Measurements from ENCODE around the gene DNHD1. TPM values are rescaled to one million over a fixed set of nuclear protein-coding genes. Genes with fewer than 3 reads are reported as not detected.

DNHD1 gene
- total and polyA plus RNA-seq, 2 of the 13 experiments (the other 11 are each of a cell fraction or from before 2014, with no cell fraction given): 2.7 to 9.3 TPM

DNA sequence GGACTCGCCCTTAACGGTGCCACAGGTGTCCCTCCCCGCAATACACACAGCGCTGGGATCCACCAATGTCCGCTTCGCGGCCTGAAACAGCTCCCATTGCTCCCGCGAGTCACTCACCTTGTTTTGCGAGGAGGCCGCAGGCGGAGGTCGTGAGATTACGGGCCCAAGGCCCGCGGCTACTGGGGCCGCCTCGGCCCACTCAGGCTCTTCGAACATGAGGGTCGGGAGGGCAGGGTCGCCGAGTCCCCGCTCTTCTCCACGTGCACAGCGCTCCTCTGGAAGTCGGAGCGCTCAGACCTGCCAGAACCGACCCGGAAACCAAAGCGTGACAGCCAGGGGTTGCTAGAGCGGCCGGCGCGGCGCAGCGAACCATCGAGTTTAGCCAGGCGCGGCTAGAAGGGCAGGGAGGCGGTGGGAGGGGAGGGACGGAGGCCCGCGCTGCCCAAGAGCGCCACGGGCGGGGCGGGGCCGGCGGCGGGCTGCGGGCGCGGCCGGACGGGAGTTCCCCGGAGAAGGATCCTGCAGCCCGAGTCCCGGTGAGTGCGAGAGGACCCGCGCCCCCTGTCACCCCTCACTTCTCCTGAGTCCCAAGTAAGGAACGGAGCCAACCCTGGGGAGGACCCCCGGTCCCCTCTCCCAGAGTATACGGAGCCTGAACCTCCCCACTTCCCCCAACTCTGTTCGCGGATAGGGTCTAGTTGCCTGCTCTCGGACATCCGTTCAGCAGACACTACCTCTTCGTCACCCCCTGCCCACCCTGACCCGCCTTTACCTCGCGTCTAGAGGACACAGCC lies 106.4 kb downstream of the DNHD1 start, which contains the start of the genes ILK and RRP8 (continued):
- TF ChIP-seq, protein P1, sequence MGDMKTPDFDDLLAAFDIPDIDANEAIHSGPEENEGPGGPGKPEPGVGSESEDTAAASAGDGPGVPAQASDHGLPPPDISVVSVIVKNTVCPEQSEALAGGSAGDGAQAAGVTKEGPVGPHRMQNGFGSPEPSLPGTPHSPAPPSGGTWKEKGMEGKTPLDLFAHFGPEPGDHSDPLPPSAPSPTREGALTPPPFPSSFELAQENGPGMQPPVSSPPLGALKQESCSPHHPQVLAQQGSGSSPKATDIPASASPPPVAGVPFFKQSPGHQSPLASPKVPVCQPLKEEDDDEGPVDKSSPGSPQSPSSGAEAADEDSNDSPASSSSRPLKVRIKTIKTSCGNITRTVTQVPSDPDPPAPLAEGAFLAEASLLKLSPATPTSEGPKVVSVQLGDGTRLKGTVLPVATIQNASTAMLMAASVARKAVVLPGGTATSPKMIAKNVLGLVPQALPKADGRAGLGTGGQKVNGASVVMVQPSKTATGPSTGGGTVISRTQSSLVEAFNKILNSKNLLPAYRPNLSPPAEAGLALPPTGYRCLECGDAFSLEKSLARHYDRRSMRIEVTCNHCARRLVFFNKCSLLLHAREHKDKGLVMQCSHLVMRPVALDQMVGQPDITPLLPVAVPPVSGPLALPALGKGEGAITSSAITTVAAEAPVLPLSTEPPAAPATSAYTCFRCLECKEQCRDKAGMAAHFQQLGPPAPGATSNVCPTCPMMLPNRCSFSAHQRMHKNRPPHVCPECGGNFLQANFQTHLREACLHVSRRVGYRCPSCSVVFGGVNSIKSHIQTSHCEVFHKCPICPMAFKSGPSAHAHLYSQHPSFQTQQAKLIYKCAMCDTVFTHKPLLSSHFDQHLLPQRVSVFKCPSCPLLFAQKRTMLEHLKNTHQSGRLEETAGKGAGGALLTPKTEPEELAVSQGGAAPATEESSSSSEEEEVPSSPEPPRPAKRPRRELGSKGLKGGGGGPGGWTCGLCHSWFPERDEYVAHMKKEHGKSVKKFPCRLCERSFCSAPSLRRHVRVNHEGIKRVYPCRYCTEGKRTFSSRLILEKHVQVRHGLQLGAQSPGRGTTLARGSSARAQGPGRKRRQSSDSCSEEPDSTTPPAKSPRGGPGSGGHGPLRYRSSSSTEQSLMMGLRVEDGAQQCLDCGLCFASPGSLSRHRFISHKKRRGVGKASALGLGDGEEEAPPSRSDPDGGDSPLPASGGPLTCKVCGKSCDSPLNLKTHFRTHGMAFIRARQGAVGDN (CRISPR knock-in tag; IDR thresholded peaks at IDR 0.05): peak; percentile 96
- TF ChIP-seq YEATS4 (CRISPR knock-in tag; IDR thresholded peaks at IDR 0.05; ENCODE audit: borderline replicate concordance) (peak; percentile 97; the same call in 1 of the 2 replicates), RARA (CRISPR knock-in tag; IDR thresholded peaks at IDR 0.05) (no peak; the same call in 1 of the 2 replicates), PITX1 (CRISPR knock-in tag; IDR thresholded peaks at IDR 0.05) (peak; percentile 16; the same call in 1 of the 2 replicates), SSRP1 (CRISPR knock-in tag; IDR thresholded peaks at IDR 0.05) (no peak), ZNF451 (CRISPR knock-in tag; IDR thresholded peaks at IDR 0.05) (peak; percentile 89; the same call in 1 of the 2 replicates), ZNF773 (CRISPR knock-in tag; IDR thresholded peaks at IDR 0.05; ENCODE audit: borderline replicate concordance) (no peak; the same call in 1 of the 2 replicates), ZNF569 (CRISPR knock-in tag; IDR thresholded peaks at IDR 0.05; ENCODE audit: borderline replicate concordance) (no peak), GZF1 (CRISPR knock-in tag; IDR thresholded peaks at IDR 0.05) (0 out of 2 replicates have a peak, but pooled peaks have one; percentile 31), GLI4 (CRISPR knock-in tag; IDR thresholded peaks at IDR 0.05; ENCODE audit: borderline replicate concordance) (peak; percentile 57; the same call in 1 of the 2 replicates), ZNF33B (CRISPR knock-in tag; IDR thresholded peaks at IDR 0.05) (peak; percentile 84), ZNF205 (CRISPR knock-in tag; IDR thresholded peaks at IDR 0.05) (peak; percentile 88), XRCC5 (optimal IDR thresholded peaks at IDR 0.05; ENCODE audit: low read length) (peak; percentile 77), HDAC6 (IDR thresholded peaks at IDR 0.05; ENCODE audit: low read depth, low read length) (no peak)
- TF ChIP-seq, protein P2, sequence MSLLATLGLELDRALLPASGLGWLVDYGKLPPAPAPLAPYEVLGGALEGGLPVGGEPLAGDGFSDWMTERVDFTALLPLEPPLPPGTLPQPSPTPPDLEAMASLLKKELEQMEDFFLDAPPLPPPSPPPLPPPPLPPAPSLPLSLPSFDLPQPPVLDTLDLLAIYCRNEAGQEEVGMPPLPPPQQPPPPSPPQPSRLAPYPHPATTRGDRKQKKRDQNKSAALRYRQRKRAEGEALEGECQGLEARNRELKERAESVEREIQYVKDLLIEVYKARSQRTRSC (CRISPR knock-in tag; IDR thresholded peaks at IDR 0.05; ENCODE audit: low read depth): no peak
- TF ChIP-seq, protein P3, sequence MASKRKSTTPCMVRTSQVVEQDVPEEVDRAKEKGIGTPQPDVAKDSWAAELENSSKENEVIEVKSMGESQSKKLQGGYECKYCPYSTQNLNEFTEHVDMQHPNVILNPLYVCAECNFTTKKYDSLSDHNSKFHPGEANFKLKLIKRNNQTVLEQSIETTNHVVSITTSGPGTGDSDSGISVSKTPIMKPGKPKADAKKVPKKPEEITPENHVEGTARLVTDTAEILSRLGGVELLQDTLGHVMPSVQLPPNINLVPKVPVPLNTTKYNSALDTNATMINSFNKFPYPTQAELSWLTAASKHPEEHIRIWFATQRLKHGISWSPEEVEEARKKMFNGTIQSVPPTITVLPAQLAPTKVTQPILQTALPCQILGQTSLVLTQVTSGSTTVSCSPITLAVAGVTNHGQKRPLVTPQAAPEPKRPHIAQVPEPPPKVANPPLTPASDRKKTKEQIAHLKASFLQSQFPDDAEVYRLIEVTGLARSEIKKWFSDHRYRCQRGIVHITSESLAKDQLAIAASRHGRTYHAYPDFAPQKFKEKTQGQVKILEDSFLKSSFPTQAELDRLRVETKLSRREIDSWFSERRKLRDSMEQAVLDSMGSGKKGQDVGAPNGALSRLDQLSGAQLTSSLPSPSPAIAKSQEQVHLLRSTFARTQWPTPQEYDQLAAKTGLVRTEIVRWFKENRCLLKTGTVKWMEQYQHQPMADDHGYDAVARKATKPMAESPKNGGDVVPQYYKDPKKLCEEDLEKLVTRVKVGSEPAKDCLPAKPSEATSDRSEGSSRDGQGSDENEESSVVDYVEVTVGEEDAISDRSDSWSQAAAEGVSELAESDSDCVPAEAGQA (IDR thresholded peaks at IDR 0.05; ENCODE audit: low read depth): peak; percentile 77
- TF ChIP-seq, protein P3 (CRISPR knock-in tag; IDR thresholded peaks at IDR 0.05; ENCODE audit: borderline replicate concordance): no peak

All from HepG2 (cell line).